Neural progenitor cell (in vitro differentiated cells): ENCODE data around the gene ILKAP.

ENCODE experiments used
- CTCF ChIP-seq: fragments of 200-600 bp; sonication (generic); IDR thresholded peaks from 2 replicates; pipeline ENCODE4 v1.5.1; 2017; ENCODE audit warnings: antibody characterized with exemption, mild to moderate bottlenecking
- EZH2 ChIP-seq: fragments of 200-600 bp; sonication (generic); IDR thresholded peaks from 2 replicates; pipeline ENCODE4 v1.6.1; 2017; ENCODE audit warnings: antibody characterized with exemption, mild to moderate bottlenecking, moderate library complexity

GRCh38 chr2:238235856-238236255 is 32.4 kb upstream of the ILKAP start:
- TF ChIP-seq EZH2: no peak
- TF ChIP-seq CTCF: no peak
